T-helper 1 cell treated with Interleukin-12 subunit alpha and Interleukin-12 subunit beta and Interleukin-4 antibody, amounts not matched to agents 30 μg/mL and 1 μg/mL, for 36 hours (primary cell): ENCODE measurements around the gene PSG5.
"Not testable (repeated sequence)": the region's sequence is repeated elsewhere in the genome, so short reads cannot be mapped to it uniquely, and the experiment has no call there.

Experiments used
- H3K27ac Mint-ChIP-seq: one replicate; pipeline ENCODE4 v1.8.0; 2021; ENCODE audit warnings: mild to moderate bottlenecking, mixed read lengths
- H3K27me3 Mint-ChIP-seq: one replicate; pipeline ENCODE4 v1.8.0; 2021; ENCODE audit warnings: low read depth, mixed read lengths
- H3K36me3 Mint-ChIP-seq: one replicate; pipeline ENCODE4 v1.8.0; 2021; ENCODE audit warnings: low read depth, mixed read lengths
- H3K4me1 Mint-ChIP-seq: one replicate; pipeline ENCODE4 v1.8.0; 2021; ENCODE audit warnings: low read depth, mixed read lengths
- H3K4me3 Mint-ChIP-seq: one replicate; pipeline ENCODE4 v1.8.0; 2021; ENCODE audit warnings: mild to moderate bottlenecking, moderate library complexity, mixed read lengths
- H3K9me3 Mint-ChIP-seq: one replicate; pipeline ENCODE4 v1.8.0; 2021; ENCODE audit warnings: mixed read lengths

The PSG5 gene

DNA sequence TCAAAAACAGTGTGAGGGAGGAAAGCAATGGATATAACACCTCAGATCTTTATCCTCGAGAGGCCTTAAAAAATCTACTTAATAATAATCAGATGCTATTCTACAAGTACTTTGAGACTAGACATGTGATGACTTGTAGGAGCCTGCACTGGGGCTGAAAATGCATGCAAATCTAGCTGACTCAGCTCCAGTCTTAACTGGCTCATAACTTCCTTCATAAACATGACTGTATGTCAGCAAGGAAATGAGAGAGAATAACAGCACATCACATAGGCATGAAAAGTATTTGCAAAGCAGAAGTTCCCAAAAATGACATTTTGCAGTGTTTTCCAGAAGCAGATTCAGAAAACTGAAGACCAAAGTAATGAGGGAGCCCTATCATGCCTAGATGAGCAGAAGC, 38.1 kb downstream of the PSG5 start:
- Mint-ChIP-seq H3K27me3 (no peaks in the 10 kb centered on the region), H3K27ac (no peak overlapping the region), H3K9me3 (peaks cover 17% of the 10 kb centered on the region), H3K36me3 (no peaks in the 10 kb centered on the region), H3K4me1 (no peaks in the 10 kb centered on the region), H3K4me3 (no peak overlapping the region)

- not testable (repeated sequence) for H3K4me3 Mint-ChIP-seq, H3K9me3 Mint-ChIP-seq, H3K36me3 Mint-ChIP-seq, H3K27ac Mint-ChIP-seq, H3K27me3 Mint-ChIP-seq, H3K4me1 Mint-ChIP-seq
These were observed 44.6 kb downstream of the PSG5 start for GRCh38 chr19:43141763-43142162.

- Mint-ChIP-seq H3K36me3 (no peaks in the 10 kb centered on the region), H3K4me3 (no peak overlapping the region), H3K4me1 (no peaks in the 10 kb centered on the region), H3K27me3 (no peaks in the 10 kb centered on the region), H3K27ac (no peak overlapping the region), H3K9me3 (peaks cover 4% of the 10 kb centered on the region)
These were observed 53.6 kb downstream of the PSG5 start for GRCh38 chr19:43132696-43133095.

GRCh38 chr19:43131281-43131842, 55.0 kb downstream of the PSG5 start:
- H3K36me3 Mint-ChIP-seq, H3K27me3 Mint-ChIP-seq, H3K9me3 Mint-ChIP-seq, H3K4me1 Mint-ChIP-seq, H3K27ac Mint-ChIP-seq, H3K4me3 Mint-ChIP-seq: not testable (repeated sequence)

- H3K36me3 Mint-ChIP-seq, H3K27ac Mint-ChIP-seq, H3K9me3 Mint-ChIP-seq, H3K27me3 Mint-ChIP-seq, H3K4me1 Mint-ChIP-seq, H3K4me3 Mint-ChIP-seq: not testable (repeated sequence)
These were observed 57.1 kb downstream of the PSG5 start for GRCh38 chr19:43129197-43129596.

DNA sequence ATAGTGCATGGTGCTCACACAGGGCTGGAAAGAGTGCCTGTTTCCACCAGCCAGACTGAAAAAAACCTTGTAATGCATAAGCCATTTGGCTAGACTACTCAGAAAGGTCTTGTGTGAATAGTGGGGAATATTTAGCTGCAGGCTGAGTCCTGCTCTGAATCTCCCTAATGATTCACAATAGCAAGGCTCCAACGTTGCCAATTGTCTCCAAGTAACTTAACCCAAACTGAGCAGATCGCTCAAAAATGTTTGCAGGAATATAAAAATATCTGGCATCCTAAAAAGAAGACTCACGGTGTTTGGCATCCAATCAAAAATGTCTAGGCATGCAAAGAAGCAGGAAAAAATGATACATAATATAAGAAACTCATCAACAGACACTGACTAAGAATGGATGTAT, 59.0 kb downstream of the PSG5 start:
- H3K27ac Mint-ChIP-seq, H3K4me3 Mint-ChIP-seq, H3K36me3 Mint-ChIP-seq, H3K27me3 Mint-ChIP-seq, H3K4me1 Mint-ChIP-seq, H3K9me3 Mint-ChIP-seq: not testable (repeated sequence)

DNA sequence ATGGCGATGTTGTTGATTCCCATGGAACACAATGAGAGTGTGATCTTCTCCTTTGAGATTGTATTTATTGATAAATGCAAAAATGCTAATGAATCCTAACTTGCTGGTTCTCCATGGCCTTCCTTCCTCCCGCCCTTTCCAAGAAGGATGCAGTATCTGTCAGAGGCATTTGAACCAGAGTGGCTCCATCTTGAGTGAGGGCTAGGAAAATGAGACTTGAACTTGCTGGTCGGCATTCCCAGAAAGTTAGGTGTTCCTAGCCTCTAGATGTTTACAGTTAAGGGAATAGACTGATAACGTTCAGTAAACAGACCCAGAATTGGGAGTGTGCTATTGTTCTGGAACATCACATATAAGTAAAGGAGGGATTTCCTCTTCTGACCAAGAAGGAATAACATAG, 59.6 kb downstream of the PSG5 start:
- H3K9me3 Mint-ChIP-seq: no peaks in the 10 kb centered on the region
- no peak overlapping the region for H3K4me3 Mint-ChIP-seq
- no peaks in the 10 kb centered on the region for H3K36me3 Mint-ChIP-seq

GRCh38 chr19:43124360-43124759, 62.0 kb downstream of the PSG5 start:
- Mint-ChIP-seq H3K36me3 (no peaks in the 10 kb centered on the region), H3K27me3 (no peaks in the 10 kb centered on the region), H3K4me1 (no peaks in the 10 kb centered on the region)

More for the DNA sequence above, 59.6 kb downstream of the PSG5 start:
- H3K27ac Mint-ChIP-seq: no peak overlapping the region
- H3K4me1 Mint-ChIP-seq: no peaks in the 10 kb centered on the region
- H3K27me3 Mint-ChIP-seq: no peaks in the 10 kb centered on the region

DNA sequence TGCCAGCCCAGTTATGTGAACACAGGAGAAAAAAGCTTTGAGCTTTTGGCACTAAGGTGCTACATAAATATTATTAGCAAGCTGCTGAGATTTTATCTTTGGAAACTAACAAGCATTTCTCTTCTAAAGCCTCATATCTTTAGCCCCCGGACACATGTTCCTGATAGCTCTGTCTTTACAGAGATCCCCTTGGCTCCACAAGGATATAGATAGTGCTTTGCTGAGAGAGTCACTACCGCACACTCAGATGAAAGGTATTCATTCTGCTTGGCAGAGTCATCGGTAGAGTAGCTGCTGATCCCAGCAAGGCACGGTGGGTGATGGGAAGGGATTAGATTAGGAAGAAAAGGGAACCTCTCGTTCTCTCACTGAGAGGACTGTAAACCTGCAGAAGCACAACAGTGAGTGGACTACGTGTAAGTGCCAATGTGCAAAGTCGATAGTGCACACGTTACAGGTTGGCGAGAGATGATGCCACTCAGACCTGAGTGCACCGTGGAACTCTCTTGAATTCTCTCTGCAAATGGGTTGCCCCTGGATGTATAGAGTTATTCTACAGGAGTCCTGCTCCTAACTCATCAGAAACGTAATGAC, 65.8 kb downstream of the PSG5 start:
- H3K27me3 Mint-ChIP-seq, H3K4me3 Mint-ChIP-seq, H3K36me3 Mint-ChIP-seq, H3K9me3 Mint-ChIP-seq, H3K27ac Mint-ChIP-seq, H3K4me1 Mint-ChIP-seq: not testable (repeated sequence)

More at GRCh38 chr19:43124360-43124759, 62.0 kb downstream of the PSG5 start:
- Mint-ChIP-seq H3K4me3 (no peak overlapping the region), H3K27ac (no peak overlapping the region), H3K9me3 (no peaks in the 10 kb centered on the region)

DNA sequence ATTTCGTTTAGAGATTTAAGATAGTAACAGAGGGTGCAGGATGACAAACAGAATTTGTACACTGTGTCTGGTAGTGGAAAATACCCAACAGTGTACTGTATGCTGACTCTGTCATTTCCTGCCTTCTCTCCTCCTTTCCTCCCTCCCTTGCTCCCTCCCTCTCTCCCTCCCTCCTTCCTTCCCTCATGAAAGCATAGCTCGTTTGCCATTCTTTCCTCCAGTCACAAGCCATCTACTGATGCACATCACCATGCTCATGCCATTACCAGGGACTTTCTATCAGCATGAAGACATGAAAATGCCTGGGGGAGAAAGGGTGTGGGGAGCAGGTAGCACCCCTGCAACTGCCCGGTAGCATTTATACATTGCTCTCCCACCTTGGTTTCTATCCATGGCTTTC, 66.8 kb downstream of the PSG5 start:
- H3K4me1 Mint-ChIP-seq, H3K27me3 Mint-ChIP-seq, H3K4me3 Mint-ChIP-seq, H3K27ac Mint-ChIP-seq, H3K36me3 Mint-ChIP-seq, H3K9me3 Mint-ChIP-seq: not testable (repeated sequence)
